Right lobe of liver (tissue), 4 donors: ENCODE data around the gene NRIP1.

Experiments
- CTCF ChIP-seq, 4 donors: fragments of 200-600 bp in 3 of 4; fragments of 450-650 bp in 1 of 4; IDR thresholded peaks; one replicate each; pipeline versions ENCODE4 v1.5.1 to v1.8.0; 2016 to 2022; ENCODE audit warnings: antibody characterized with exemption in 4 of 4, mild to moderate bottlenecking in 2 of 4
- POLR2A ChIP-seq: fragments of 450-650 bp; IDR thresholded peaks from one replicate; pipeline ENCODE4 v1.6.1; 2017; ENCODE audit warnings: antibody characterized with exemption, mild to moderate bottlenecking
- donor health status: DM: no; HTN: no; CAD: no.
- donor health status: DM: no; HTN: no; CAD: no.
- donor health status: DM: no; HTN: yes; CAD: no.

- TF ChIP-seq CTCF (IDR thresholded peaks at IDR 0.05) = no peak
- TF ChIP-seq POLR2A = no peak
These were observed 151.2 kb downstream of the NRIP1 start for GRCh38 chr21:14913638-14914037.
